G401.6 (cell line): ENCODE results near the gene PRKCE.
A peak's percentile ranks its signal among the peaks of the same experiment; 100 is the strongest.

Source experiments
- FAIRE-seq: peaks from 2 replicates; lab custom pipeline; 2012; peaks lifted over from hg19 to GRCh38; lab: Jason Lieb, UNC

Gene PRKCE

DNA sequence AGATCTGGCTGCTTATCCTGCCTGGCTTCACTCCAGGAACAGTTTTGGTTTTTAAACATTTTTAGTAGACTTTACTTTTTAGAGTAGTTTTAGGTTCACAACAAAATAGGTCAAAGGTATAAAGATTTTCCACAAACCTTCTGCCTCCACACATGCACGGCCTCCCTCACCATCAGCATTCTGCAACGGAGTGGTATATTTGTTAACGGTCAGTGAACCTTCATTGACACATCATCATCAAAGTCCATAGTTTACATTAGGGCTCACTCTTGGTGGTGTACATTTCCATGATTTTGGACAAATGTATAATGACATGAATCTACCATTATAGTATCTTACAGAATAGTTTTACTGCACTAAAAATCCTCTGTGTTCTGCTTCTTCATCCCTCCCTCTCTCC, 342.6 kb downstream of the PRKCE start:
- no peak for FAIRE-seq

DNA sequence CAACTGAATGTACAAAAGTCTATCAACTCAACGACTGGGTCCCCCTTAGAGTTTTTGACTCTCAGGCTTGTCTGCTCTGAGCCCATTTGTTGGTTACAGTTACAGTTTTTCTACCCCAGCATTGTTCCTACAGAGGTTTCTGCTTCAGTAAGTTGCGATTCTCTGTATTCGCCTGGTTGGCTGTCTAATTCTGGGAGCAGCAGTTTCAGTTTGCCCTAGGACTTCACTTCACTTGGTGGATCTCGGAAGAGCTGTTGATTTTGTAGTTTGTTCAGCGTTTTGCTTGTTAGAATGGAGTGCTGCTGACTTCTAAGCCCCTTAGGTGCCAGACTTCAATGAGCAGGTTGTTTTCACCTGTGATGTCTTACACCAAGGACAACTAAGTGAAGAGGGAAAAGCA, 349.2 kb downstream of the PRKCE start:
- FAIRE-seq, result no peak

DNA sequence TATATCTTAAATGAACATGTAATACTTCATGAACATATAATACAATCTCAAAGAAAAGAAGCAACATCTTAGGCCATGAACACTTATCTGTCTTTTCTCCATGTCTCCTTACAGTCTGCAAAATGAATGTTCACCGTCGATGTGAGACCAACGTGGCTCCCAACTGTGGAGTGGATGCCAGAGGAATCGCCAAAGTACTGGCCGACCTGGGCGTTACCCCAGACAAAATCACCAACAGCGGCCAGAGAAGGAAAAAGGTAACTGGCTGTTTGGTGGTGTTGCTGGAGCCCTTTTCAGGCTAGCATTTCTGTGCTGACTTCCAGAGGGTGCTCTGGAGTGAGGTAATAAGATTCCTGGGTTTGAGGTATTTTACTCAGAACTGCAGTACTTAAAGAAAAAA, 349.8 kb downstream of the PRKCE start:
- FAIRE-seq, result no peak

DNA sequence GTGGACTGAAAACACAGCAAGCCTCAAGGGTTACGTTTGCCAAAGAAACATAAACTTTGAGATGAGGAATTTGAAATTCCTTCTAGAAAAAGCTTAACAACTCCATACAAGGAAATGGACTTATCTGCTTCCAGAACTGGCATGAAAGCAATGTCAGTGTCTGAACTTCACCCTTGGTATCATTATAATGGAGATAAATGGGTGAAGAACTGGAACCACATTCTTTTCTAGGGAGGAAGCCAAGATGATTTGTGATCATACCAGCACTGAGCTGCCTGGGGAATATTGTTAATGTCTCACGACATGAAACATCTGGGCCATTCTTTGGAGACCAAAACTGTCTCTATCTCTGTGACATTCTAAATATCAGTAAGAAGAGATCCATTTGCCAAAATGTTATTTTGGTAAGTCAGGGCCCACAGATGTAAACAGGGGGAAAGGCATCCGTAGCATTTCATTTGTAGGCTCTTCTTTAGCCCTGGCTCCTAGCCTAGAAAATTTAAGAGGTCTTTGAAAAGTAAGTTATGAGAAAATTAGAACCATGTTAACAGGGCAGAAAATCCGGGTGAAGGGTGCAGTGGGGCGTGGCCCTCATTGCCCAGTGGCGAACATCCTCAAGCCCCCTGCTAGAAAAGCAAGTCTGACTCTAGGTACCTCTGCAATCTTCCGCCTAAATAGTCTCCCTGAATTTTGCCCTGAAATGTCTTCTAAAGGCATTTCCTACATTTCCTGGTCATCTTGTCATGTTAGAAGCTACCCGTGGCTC, 350.4 kb downstream of the PRKCE start:
- no peak for FAIRE-seq

DNA sequence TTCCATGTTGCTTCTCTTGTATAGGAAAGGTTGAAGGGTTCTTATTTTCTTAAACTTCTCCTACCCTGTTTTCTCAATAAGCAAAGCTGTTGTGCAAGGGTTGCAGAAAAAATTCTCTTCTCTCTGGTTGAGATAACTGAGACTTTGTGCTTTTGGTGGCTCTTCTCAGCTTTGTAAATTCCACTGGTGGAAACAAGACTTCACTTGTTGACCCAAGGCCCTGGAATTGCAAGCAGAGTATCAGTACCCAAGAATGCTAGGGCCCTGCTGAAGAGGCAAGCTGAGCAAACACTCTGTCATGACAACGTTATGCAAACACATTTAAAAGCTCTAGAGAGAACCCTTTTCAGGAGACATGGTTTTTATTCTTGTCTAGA, 351.0 kb downstream of the PRKCE start:
- no peak for FAIRE-seq

DNA sequence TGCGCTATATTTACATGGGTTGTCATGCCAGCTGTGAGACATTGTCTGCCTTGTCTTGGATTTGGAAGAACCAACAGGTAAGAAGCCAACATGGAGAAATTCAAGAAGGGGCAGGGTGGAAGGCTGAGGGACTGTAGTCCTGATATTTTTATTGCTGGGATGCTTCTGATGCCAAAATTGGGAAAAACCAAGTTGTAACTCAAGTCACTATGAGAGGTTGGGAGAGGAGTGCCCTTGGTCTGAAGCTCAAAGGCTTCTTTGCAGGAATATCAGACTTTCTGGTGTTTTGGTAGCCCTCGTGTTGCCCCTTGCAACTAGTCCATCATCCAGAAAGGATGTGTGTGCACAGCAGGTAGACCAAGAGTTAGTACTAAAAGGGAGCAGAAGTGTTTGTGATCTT, 351.5 kb downstream of the PRKCE start:
- no peak for FAIRE-seq

DNA sequence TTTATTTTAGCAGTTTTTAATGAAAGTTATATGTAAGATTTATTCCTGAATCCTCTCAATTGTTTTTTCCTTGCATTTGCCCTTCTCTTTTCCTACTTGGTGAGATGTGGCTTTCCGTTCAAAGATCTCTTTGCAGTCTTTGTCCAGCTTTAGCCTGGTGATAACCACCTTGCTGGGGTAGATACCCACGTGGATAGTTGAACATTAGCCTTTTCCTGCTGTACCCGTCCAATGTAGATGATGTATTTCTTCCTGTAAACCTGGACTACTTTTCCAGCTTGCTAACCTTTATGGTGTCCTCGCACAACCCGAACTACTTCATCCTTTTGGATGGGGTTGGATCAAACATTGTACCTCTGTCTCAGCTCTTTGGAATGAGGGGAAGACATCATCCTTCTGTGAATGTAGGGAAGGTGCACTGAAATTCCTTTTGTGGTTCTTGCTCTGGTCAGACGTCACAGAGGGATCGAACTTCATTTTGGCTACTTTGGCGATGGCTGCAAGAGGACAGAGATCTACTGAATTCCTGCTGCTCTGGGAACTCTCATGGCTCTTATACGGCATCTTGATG, 352.5 kb downstream of the PRKCE start:
- no peak for FAIRE-seq

DNA sequence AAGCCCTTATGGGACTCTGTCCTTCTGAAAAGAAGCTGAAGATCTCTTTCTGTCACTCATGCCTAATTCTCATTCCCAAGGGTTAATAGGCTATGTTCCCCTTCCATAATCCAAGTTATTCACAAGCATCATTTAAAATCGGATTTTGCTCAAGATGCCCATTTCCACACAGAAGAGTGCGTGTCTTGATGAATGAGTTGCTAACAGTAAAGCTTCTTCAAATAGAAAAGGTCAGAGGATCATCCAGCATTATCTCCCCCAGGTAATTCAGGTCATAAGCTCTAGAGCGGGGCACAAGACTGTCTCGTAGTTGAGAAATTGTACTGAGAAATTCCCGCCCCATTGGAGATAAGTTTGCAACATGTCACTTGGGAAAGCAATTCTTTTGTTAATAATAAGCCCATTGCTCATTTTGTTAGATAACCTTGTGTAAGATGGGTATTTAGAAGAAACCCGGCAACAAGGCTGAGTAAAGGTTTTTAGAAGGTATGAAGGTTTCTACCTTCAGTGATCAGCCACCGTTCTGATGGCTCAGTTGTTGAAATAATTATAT, 355.1 kb downstream of the PRKCE start:
- no peak for FAIRE-seq

DNA sequence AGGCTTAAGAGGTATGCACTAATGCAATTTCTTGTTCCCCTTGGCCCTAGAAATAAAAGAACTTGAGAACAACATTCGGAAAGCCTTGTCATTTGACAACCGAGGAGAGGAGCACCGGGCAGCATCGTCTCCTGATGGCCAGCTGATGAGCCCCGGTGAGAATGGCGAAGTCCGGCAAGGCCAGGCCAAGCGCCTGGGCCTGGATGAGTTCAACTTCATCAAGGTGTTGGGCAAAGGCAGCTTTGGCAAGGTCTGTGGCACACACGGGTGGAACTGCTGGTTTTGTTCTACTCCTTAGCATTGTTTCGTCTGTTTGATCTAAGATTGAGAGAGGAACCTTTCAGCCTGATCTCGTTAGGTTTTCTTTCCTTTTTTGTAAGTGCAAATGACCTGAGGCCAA, 355.9 kb downstream of the PRKCE start:
- no peak for FAIRE-seq

DNA sequence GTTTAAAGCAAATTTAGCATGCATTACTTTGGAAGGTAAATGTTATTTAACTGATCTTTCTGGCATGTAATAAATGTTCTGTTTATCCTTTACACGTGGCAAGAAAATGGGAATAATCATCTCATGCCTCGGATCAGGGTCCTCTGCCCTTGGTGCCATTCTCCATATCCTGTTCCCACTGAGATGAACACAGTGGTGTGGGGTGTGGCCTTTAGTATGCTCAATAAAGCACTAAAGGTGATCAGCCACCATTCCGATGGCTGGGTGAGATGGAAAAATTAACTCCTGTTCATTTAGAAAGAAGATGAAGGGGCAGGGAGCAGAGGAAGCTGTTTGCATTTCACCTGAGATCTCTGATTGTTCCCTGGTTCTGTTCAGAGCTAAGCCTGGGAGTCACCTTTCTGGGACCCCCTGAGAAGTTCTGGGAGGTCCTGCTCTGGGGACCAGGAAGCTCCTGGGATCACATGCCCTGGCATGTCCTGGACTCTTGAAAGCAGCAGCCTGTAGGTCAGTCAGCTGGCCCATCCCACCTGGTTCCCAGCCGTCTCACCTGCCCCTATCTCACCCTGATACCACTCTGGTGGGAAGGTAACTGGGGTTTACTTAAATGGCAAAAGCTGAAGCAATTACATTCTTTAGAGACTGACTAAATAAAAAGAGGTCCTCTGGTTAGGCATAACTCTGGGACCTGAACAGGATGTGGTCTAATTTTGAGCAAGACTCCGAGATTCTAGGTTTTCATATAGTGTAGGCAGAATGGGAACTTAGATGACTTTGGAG, 356.8 kb downstream of the PRKCE start:
- no peak for FAIRE-seq

DNA sequence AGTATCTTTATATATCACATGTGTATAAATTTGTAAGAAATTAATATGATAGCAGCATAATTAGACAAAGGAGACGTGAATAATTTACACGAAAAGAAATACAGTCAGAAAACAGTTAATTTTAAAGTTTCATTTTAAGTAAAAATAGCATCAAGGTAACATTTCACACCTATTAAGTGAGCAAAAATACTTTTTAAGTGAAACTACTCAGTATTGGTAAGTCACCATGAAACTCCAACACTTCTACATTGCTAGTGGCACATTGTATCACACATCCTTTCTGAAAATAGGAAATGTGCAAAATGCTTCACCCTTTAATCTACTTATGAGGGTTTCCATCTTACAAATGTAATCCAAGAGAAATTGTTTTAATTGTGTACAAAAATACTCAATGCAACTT, 357.8 kb downstream of the PRKCE start:
- FAIRE-seq, result no peak

DNA sequence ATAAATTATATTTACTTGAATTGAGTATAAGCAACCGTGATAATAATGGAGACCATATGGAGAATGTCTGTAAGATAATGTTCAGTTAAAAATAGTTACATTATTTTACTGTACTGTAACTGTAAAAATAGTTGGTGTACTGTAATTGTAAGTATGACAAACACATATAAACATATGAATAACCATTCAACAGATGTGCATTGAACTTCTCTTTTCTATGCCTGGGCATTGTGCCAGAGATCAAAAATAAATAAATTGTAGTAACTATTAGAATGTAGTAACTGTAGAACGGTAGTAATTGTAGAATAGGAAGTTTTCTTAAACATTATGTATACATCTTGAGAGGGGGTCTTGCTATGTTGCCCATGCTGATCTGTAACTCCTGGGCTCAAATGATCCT, 358.3 kb downstream of the PRKCE start:
- FAIRE-seq, result no peak

DNA sequence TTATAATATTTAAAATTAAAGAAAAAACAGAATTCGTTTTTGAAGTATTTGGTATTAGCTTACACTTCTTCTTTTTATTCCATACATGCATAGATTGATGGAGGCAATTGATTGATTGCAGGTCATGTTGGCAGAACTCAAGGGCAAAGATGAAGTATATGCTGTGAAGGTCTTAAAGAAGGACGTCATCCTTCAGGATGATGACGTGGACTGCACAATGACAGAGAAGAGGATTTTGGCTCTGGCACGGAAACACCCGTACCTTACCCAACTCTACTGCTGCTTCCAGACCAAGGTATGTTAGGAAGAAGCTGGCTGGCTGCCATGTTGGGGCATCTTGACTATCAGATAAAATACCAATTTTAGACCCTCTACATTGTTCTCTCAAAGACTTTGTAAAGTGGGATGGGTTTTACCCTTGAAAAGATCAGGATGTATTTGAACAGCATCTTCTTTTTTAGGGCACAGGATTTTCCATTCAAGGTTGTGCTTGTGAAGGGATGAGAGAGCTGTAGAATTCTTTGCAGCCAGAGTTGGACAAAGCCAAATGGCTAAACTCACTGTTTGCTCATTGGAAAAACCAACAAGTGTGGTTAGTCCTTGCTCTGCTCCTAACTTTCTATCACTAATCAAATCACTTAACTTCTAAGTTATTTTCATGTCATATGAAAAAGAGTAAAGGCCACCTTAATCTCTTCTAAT, 358.9 kb downstream of the PRKCE start:
- no peak for FAIRE-seq

DNA sequence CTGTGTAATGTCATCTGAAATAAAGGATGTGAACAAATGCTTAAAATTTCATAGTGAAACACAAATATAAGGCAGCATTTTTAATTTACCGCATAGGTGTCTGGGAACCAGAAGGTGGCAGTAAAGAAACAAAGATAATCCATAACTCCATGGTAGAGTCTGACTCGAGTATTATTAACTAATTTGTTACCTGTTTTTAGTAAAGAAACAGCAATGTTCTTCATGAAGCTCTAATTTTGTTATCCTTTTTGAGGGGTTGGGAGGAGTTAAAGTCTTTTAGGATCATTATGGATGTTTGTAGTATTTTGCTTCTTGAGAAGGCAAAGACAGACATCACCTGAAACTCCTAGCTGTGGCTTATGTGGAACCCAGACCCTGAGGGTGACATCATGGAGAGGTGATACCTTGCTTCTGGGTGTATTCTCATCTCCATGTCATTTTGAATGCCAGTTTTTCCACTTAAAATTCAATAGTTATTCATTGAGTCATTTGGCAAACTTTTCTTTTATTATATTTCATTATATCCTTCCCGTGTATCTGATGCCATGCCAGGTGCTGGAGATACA, 359.5 kb downstream of the PRKCE start:
- FAIRE-seq, result peak; percentile 93

DNA sequence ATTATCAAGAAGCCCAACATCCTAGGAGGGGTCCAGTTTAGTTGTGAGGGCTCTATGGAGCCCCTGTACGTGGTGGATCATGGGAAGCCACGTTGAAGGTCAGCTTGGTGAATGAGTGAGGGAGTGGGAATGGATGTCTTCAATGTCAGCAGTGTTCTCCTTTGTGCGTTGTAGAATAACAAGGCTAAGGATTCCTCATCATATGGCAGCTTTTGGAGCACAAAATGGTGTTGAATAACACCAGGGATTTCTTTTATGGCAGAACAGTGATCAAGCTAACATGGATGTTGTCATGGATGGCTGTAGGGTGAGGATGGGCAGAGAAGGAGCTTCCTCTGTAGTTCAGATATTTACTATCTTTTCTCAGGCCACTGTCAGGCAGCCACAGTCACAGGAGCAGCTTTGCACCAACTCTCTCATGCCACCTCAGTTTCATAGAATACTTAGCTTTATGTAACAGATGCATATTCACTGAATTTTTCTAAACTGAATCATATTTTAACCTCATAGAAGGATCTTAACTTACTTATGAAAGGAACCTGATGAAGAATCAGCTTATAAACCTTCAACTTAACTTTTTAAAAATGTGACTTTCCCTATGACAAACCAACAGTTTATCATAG, 361.3 kb downstream of the PRKCE start:
- no peak for FAIRE-seq

DNA sequence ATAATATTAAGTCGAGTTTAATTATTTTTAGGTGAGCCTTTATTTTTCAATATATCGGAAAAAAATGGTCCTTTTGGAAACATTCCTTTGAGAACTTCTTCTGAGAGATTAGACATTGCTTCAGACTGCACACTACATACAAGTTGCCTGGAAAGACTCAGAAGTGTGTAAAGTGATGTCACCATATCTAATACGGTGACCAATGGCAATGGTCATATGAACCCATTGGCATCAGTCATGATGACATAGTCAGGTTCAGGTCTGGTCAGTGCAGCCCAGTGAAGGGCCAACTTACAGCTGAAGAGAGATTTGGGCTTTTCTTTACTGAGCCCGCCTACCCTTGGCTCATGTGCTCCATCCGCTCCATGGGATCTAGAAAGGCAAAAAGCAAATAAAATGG, 362.3 kb downstream of the PRKCE start:
- no peak for FAIRE-seq

DNA sequence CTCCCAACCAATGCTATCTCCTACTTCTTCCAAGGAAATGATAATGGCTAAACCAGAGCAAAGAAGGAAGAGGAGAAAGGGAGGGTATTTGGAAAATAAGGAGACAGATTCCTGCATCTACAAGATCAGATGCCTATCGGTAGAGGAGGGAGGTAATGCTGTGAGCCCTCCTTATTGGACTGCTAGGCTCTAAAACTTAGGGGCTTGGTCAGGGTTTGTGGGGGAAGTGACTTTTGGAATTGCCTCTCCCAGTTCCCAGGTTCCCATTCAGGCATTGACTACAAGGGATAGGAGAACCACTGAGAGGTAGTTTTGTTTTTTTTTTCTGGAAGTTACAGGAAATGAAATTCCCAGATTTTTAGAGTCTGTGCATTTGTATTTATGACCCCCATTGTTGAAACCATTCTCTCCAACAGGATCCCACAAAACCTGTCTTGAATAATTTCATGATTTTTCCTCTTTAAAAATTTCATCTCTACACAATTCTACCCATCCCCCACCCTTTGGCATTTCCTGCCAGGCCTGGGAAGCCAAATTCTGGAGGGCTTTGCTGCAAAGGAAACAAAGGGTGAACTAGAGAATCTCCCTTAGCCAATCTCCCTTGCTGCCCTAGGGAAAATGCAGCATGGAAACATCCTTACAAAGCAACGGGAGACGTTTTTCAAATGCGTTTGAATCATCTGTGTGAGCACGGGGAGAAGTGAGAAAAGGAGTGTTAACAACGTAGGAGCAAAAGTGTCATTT, 363.6 kb downstream of the PRKCE start:
- no peak for FAIRE-seq

DNA sequence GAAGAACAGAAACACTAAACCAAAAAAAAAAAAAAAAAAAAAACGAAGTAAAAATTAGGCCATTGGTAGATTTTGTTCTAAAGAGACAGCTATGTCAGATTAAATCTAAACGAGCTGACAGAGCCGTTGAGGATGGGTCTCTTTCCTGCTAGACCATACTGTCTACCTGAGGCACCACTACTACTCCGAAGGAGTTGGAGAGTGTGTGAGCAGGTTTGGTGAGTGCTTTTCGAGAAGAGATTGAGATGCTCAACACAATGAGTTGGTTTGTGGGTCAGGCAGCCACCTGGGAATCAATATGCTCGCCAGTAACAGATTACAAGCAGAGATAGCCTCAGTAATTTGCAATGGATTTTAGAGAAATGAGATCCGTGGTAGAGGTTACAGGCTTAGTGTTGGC, 364.2 kb downstream of the PRKCE start:
- no peak for FAIRE-seq

DNA sequence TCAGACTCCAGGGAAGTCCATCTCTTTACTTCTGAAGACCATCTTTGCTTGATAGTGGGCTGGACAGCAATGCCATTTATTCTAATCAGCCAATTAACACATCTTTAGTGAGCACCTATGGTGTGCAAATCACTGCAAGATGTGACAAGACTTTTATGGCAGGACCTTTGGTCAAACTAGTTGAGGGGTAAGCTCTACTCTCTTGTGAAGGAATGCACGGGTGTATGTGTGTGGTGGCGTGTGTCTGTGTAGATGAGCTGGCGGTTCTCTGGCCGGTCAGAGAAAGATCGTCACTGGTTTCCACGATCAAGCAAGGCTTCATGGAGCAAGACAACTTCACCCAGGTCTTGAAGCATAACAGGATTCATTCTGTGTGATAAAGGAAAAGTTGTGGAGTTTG, 364.6 kb downstream of the PRKCE start:
- FAIRE-seq, result no peak

DNA sequence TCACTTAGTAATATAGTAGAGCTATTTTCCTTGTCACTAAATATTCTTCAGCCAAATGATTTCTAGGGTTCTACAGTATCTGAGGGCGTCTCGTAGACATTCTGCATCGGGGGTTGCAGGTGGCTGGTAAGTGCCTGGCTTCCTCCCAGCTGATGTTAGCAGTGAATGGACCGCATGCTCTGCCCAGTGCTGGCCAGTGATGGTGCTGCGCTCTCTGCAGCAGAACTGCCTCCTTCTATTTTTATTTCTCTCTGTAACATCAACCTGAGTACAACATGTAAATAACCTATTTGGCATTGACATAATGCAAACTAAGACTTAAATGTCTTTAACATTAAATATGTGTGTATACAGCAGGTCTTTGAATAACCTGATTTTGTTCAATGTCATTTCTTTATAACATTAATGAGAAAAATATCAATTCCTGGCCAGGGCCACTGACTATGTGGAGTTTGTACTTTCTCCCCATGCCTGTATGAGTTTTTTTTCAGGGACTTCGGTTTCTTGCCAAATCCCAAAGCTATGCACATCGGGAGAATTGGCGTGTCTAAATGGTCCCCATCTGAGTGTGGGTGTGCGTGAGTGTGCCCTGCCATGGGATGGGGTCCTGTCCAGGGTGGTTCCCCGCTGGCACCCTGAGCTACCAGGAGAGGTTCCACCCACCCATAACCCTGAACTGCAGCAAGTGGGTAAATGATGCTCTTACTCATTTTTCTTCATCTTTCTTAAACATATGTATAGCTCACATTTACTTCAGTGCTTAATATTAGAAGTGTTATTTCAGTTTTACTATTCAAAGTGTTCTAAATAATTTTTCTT, 367.5 kb downstream of the PRKCE start:
- no peak for FAIRE-seq
